PC-9 (cell line): ENCODE data around the gene TMTC3.

Source experiments
- CTCF ChIP-seq: fragments of 200-600 bp; sonication (generic); conservative IDR thresholded peaks from 2 replicates; pipeline ENCODE4 v1.6.1; 2017; ENCODE audit warnings: mixed run types, antibody characterized with exemption, mild to moderate bottlenecking, moderate library complexity
- EZH2 ChIP-seq: fragments of 200-600 bp; sonication (generic); IDR thresholded peaks from 2 replicates; pipeline ENCODE4 v1.8.0; 2017; ENCODE audit warnings: antibody characterized with exemption, low read depth

GRCh38 chr12:88218293-88218692, 76.2 kb downstream of the TMTC3 start:
- TF ChIP-seq CTCF = no peak
- no peak for TF ChIP-seq EZH2
